Spleen (tissue), 11 donors: ENCODE data around the gene NPTN. TPM values are rescaled to one million over a fixed set of nuclear protein-coding genes. Genes with fewer than 3 reads are reported as not detected.

Experiments used
- DNase-seq: peaks from one replicate; pipeline ENCODE4 v3.0.0-alpha.2; 2020
- H3K27ac ChIP-seq, 8 donors: fragments of 200-600 bp; sonication (generic) in 7 of 8; 1 replicate in 4 of 8; 2 replicates in 4 of 8; pipeline versions ENCODE4 v1.5.0 to v1.8.0; 2016 to 2021; ENCODE audit warnings: inconsistent platforms in 4 of 8, mild to moderate bottlenecking in 4 of 8, moderate library complexity in 1 of 8
- H3K27me3 ChIP-seq, 7 donors: fragments of 200-600 bp; sonication (generic) in 6 of 7; replicated peaks in 1 of 7; 1 replicate in 4 of 7; 2 replicates in 3 of 7; pipeline versions ENCODE4 v1.5.0 to v1.8.0; 2016 to 2021; ENCODE audit warnings: inconsistent platforms in 3 of 7, mild to moderate bottlenecking in 1 of 7
- H3K36me3 ChIP-seq, 6 donors: fragments of 200-600 bp; sonication (generic) in 5 of 6; 1 replicate in 4 of 6; 2 replicates in 2 of 6; pipeline versions ENCODE4 v1.5.0 to v1.8.0; 2016 to 2021; ENCODE audit warnings: inconsistent platforms in 2 of 6
- H3K4me1 ChIP-seq, 6 donors: fragments of 200-600 bp; sonication (generic) in 5 of 6; 1 replicate in 3 of 6; 2 replicates in 3 of 6; pipeline versions ENCODE4 v1.5.0 to v1.8.0; 2016 to 2021; ENCODE audit warnings: inconsistent platforms in 3 of 6
- H3K4me3 ChIP-seq, 8 donors: fragments of 200-600 bp; sonication (generic) in 7 of 8; 1 replicate in 4 of 8; 2 replicates in 4 of 8; pipeline versions ENCODE4 v1.5.0 to v1.8.0; 2016 to 2021; ENCODE audit warnings: inconsistent platforms in 4 of 8, mild to moderate bottlenecking in 4 of 8, moderate library complexity in 2 of 8
- H3K9me3 ChIP-seq, 8 donors: fragments of 200-600 bp; sonication (generic) in 7 of 8; 1 replicate in 4 of 8; 2 replicates in 4 of 8; pipeline versions ENCODE4 v1.5.0 to v1.8.0; 2016 to 2021; ENCODE audit warnings: inconsistent platforms in 4 of 8
- CTCF ChIP-seq, 11 experiments: fragments of 200-600 bp in 7 of 11; fragments of 450-650 bp in 4 of 11; sonication (generic) in 4 of 11; IDR thresholded peaks in 8 of 11; conservative IDR thresholded peaks in 3 of 11; 1 replicate in 7 of 11; 2 replicates in 4 of 11; pipeline versions ENCODE4 v1.4.0 to v1.8.0; 2016 to 2021; ENCODE audit warnings: antibody characterized with exemption in 11 of 11, inconsistent platforms in 4 of 11, mild to moderate bottlenecking in 1 of 11
- POLR2A ChIP-seq, 3 donors: fragments of 450-650 bp; IDR thresholded peaks; one replicate each; pipeline ENCODE4 v1.5.1; 2017; ENCODE audit warnings: antibody characterized with exemption in 3 of 3, mild to moderate bottlenecking in 1 of 3
- POLR2AphosphoS5 ChIP-seq, 3 donors: sonication (generic); formaldehyde crosslinking; IDR thresholded peaks; one replicate each; pipeline ENCODE4 v1.5.1; 2017; ENCODE audit warnings: antibody characterized with exemption in 3 of 3
- WGBS, 5 donors: extraction: QIAGEN DNeasy Blood & Tissue Kit in 3 of 5; methylation state at CpG; one replicate each; pipeline versions ENCODE4 v1.1.5 to v1.1.7; 2013 to 2018; 5-methylcytosine and 5-hydroxymethylcytosine counted together
- intact Hi-C: fragments of 100-400 bp; cut with DNase I; formaldehyde crosslinking; loops from one replicate; pipeline ENCODE4 v1.15.0; 2023; ENCODE audit warnings: low total_unique reads
- polyA plus RNA-seq, 3 donors: library from polyadenylated mRNA; stranded (reverse); fragments of 200-250 nt; gene quantifications; one replicate each; pipeline ENCODE4 v1.2.1, GENCODE V29; 2013
- total RNA-seq, 7 donors: library from RNA; depleted of rRNA in 3 of 7; stranded (reverse); fragments of >200 nt in 3 of 7; fragmentation: NEBNext Ultra II Directional in 4 of 7; extraction: Animal tissue kit (Norgen Biotek cat#: 25700) in 4 of 7; gene quantifications; one replicate each; pipeline versions ENCODE4 v1.1.0 to v1.2.1, GENCODE V29; 2016 to 2021
- donor health status: healthy with polysubstance abuse.
- donor health status: DM: no; HTN: no; CAD: no; lungs with moderate emphysema.
- donor health status: DM: no; HTN: no; CAD: no.
- donor health status: Bipolar disorder and iron deficiency.
- donor health status: healthy.
- donor health status: DM: no; HTN: no; CAD: no.
- donor health status: DM: yes; HTN: yes; CAD: no.

Gene NPTN
- total and polyA plus RNA-seq, 10 donors = 18.9 to 130 (median 99.4) TPM

GRCh38 chr15:73681063-73681462, 47.9 kb upstream of the NPTN start:
- TF ChIP-seq POLR2AphosphoS5 (IDR thresholded peaks at IDR 0.05) = no peak
- TF ChIP-seq CTCF (IDR thresholded peaks at IDR 0.05 in 8 of 11, conservative IDR thresholded peaks at IDR 0.05 in 3 of 11) = no peak
- TF ChIP-seq POLR2A (IDR thresholded peaks at IDR 0.05) = no peak
- Histone ChIP-seq H3K27ac (no peak overlapping the region), H3K4me1 (peaks cover 0 to 35% (median 24%) of the 10 kb centered on the region in 6 donors), H3K27me3 (peaks cover 0 to 58% (median 13%) of the 10 kb centered on the region in 7 donors), H3K9me3 (no peaks in the 10 kb centered on the region), H3K36me3 (no peaks in the 10 kb centered on the region), H3K4me3 (no peak overlapping the region)
- intact Hi-C loops = no loop called here
- DNase-seq = no peak
- 51 to 63% (median 59%) methylated on average over 3 of the region's 3 CpGs for WGBS, 5 donors

- no peak for TF ChIP-seq POLR2AphosphoS5 (IDR thresholded peaks at IDR 0.05)
- Histone ChIP-seq H3K27ac (no peak overlapping the region), H3K36me3 (no peaks in the 10 kb centered on the region), H3K27me3 (peaks cover 0 to 53% (median 13%) of the 10 kb centered on the region in 7 donors), H3K4me1 (peaks cover 0 to 30% (median 21%) of the 10 kb centered on the region in 6 donors), H3K4me3 (no peak overlapping the region), H3K9me3 (no peaks in the 10 kb centered on the region)
- intact Hi-C loops = no loop called here
- 72 to 83% (median 81%) methylated on average over 2 of the region's 2 CpGs for WGBS, 5 donors
- no peak for DNase-seq
These were observed 47.4 kb upstream of the NPTN start for GRCh38 chr15:73680549-73680948.

DNA sequence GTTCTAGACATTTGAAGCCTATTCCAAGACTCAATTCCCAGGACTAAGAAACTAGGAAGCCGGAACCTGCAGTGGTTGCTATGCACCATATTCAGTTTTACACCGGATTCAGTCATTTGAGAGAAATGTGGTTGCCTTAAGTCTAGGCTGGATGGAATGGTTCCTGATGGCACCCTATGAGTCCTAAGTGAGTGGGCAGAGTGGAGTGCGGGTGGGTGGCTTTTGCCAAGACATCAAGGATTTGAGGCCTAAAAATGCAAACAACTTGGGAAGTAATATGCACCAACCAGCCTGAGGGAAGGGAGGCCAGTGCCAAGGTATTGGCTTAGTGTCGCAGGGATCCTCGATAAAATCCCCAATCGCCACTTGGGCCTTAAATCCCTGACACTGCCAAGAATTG, 46.8 kb upstream of the NPTN start:
- Histone ChIP-seq H3K27me3 (peaks cover 0 to 47% (median 13%) of the 10 kb centered on the region in 7 donors), H3K4me3 (no peak overlapping the region), H3K36me3 (no peaks in the 10 kb centered on the region), H3K27ac (no peak overlapping the region), H3K4me1 (peaks cover 0 to 24% (median 18%) of the 10 kb centered on the region in 6 donors), H3K9me3 (no peaks in the 10 kb centered on the region)
- 94 to 98% (median 97%) methylated on average over 6 of the region's 6 CpGs for WGBS, 5 donors
- intact Hi-C loops = no loop called here
- TF ChIP-seq POLR2AphosphoS5 (IDR thresholded peaks at IDR 0.05) (no peak), POLR2A (IDR thresholded peaks at IDR 0.05) (no peak), CTCF (IDR thresholded peaks at IDR 0.05 in 8 of 11, conservative IDR thresholded peaks at IDR 0.05 in 3 of 11) (no peak)
- no peak for DNase-seq

- TF ChIP-seq POLR2A (IDR thresholded peaks at IDR 0.05) = no peak
- TF ChIP-seq POLR2AphosphoS5 (IDR thresholded peaks at IDR 0.05) = no peak
- TF ChIP-seq CTCF (IDR thresholded peaks at IDR 0.05 in 8 of 11, conservative IDR thresholded peaks at IDR 0.05 in 3 of 11) = no peak
- 80 to 90% (median 85%) methylated on average over 3 of the region's 3 CpGs for WGBS, 5 donors
- Histone ChIP-seq H3K9me3 (no peaks in the 10 kb centered on the region), H3K27ac (no peak overlapping the region), H3K27me3 (peaks cover 0 to 39% (median 6%) of the 10 kb centered on the region in 7 donors), H3K36me3 (no peaks in the 10 kb centered on the region), H3K4me3 (no peak overlapping the region), H3K4me1 (peaks cover 0 to 16% (median 10%) of the 10 kb centered on the region in 6 donors)
- intact Hi-C loops = no loop called here
- no peak for DNase-seq
These were observed 46.0 kb upstream of the NPTN start for GRCh38 chr15:73679180-73679579.

GRCh38 chr15:73678498-73678897, 45.3 kb upstream of the NPTN start:
- WGBS, 5 donors = 17 to 29% (median 22%) methylated on average over 3 of the region's 3 CpGs

More at GRCh38 chr15:73678498-73678897, 45.3 kb upstream of the NPTN start:
- no peaks in the 10 kb centered on the region for H3K36me3 ChIP-seq
- no peak for DNase-seq
- no peak overlapping the region for H3K27ac ChIP-seq
- no peak overlapping the region for H3K4me3 ChIP-seq
- no peak for TF ChIP-seq POLR2AphosphoS5 (IDR thresholded peaks at IDR 0.05)
- TF ChIP-seq CTCF (IDR thresholded peaks at IDR 0.05 in 8 of 11, conservative IDR thresholded peaks at IDR 0.05 in 3 of 11) = no peak
- TF ChIP-seq POLR2A (IDR thresholded peaks at IDR 0.05) = no peak
- intact Hi-C loops = no loop called here
- H3K4me1 ChIP-seq = peaks cover 0 to 10% (median 4%) of the 10 kb centered on the region in 6 donors
- peaks cover 0 to 34% (median 0%) of the 10 kb centered on the region in 7 donors for H3K27me3 ChIP-seq
- no peaks in the 10 kb centered on the region for H3K9me3 ChIP-seq
